Dermis blood vessel endothelial cell (primary cell): ENCODE measurements around the gene MPZL3. TPM values are rescaled to one million over a fixed set of nuclear protein-coding genes. Genes with fewer than 3 reads are reported as not detected.

Experiments used
- DNase-seq: peaks from one replicate; pipeline ENCODE4 v3.0.0; 2010
- total RNA-seq: library from RNA; depleted of rRNA; stranded (reverse); fragments of >200 nt; gene quantifications from 2 replicates; pipeline ENCODE4 v1.2.3, GENCODE V29; 2014

MPZL3 gene
- total RNA-seq, 1 donor from 2014 or later = 7.3 TPM

- DNase-seq = no peak
Observed at GRCh38 chr11:118231461-118231860, 20.7 kb downstream of the MPZL3 start.

- DNase-seq = no peak
Observed at GRCh38 chr11:118230088-118230487, 22.1 kb downstream of the MPZL3 start.

- no peak for DNase-seq
Observed at GRCh38 chr11:118229274-118229847, 22.8 kb downstream of the MPZL3 start.

DNA sequence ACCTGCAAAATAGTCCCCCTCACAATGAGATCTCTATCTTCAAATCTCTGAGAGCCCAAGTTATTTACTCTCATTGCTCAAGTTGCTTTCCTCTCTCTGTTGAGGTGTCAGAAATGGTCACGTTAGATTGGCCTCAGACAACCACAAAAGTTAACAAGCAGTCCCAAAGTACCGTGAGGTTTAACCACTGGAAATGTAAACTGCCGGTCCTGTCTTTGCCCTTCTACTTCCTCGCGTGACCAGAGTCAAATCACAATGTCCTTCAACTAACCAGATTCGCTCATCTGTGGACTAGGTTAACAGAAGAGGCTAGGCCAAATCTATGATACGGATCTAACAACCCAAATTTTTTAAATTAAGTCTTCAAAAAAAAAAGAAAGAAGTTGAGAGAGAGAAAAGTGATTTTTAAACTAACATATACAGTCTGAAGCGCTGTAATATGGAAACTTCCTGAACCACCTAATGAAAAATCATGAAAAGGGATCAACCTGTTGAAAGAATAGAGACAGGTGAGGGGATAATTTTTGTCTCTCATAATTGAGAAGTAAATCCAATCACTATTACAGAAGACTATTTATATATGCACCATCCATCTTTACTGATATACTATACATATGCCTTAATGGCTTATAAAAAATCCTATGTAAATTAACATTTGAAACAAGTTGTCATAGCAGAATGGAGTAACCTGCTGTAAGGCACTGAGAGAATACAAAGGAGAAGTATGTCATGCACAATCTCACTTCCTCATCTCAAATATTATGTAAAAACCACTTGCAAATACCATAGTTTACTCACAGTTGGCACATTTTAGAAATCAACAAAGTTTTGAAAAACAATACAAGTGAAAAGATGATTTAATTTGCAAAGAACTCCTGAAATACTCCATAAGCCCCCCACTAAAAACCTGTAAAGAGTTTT lies 24.0 kb downstream of the MPZL3 start:
- no peak for DNase-seq

- no peak for DNase-seq
Observed at GRCh38 chr11:118226781-118227180, 25.4 kb downstream of the MPZL3 start.

DNA sequence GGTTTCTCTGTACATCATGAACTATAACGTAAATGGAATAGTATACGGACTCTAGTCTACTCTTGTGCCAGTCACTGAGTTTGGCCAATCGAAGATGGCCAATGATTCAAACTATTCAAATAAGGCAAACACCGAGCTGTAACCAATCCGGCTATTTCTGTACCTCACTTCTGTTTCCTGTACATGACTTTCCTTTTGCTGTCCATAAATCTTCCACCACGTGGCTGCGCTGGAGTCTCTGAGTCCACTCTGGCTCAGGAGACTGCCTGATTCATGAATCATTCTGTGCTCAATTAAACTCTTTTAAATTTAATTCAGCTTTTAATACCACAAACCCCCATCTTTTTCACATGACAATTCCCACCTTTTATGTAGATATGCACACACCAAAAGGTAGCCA lies 25.9 kb downstream of the MPZL3 start:
- DNase-seq = peak; percentile 43

- no peak for DNase-seq
Observed at GRCh38 chr11:118224511-118225188, 27.5 kb downstream of the MPZL3 start, which contains the start of gene JAML. JAML (minus strand) TSS chr11:118225011; CDS start chr11:118214866, 10,145 bp downstream.

DNA sequence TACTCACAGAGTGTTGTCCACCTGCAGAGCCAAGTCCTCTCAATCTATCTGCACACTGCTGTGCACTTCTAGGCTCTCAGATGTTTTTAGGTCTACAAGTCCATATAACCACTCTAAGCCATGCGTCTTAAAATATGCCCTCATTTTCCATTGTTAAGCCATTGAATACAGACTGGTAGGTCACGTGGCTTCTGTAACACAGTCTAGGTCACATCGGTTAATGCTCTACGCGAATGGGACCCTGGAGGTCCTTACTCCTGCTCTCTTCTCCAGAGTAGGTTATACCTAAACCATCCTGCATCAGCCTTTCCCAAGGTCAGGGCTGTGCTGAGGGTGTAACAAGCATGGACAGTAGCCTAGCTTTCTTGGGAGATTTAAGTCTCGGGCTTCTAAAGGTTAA lies 28.2 kb downstream of the MPZL3 start:
- no peak for DNase-seq

DNA sequence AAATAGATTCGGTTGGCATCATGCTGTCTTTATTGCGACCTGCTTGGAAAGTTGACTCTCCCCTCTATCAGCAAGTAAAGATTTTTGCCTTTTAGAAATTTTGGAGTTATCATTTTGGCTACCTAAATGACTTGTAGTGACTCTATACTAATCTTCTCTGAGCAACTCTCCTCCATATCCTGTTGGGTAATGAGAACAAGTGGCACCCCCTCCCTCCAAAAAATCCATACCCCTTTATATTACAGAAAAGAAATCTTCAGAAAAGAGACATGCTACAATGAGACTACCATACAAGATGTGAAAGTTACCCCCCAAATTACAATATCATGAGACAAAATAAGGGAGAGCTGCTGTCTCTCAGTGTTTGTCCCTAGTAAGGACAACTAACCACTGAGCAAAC lies 28.6 kb downstream of the MPZL3 start:
- DNase-seq = no peak

GRCh38 chr11:118222437-118222836 lies 29.7 kb downstream of the MPZL3 start:
- no peak for DNase-seq

- no peak for DNase-seq
Observed at GRCh38 chr11:118221419-118221818, 30.7 kb downstream of the MPZL3 start.

DNA sequence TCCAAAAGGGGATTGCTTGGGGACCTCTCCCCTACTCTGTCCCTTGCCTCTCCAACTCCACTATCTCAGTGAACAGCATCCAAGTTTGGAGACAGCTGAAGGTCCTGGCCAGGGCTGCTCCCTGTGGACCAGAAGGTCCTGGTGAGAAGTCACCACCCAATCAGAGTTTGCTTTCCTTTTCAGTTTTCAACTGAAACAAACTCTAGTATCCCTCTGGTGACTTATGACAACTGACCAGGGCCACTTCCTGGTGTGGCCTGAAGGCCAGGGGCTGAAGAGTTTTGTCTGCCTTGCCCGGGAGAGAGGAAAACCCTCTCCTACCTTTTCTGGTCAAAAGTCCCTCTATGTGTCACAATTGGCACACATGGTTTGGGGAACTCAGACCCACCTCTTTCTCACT lies 32.4 kb downstream of the MPZL3 start:
- DNase-seq = no peak

DNA sequence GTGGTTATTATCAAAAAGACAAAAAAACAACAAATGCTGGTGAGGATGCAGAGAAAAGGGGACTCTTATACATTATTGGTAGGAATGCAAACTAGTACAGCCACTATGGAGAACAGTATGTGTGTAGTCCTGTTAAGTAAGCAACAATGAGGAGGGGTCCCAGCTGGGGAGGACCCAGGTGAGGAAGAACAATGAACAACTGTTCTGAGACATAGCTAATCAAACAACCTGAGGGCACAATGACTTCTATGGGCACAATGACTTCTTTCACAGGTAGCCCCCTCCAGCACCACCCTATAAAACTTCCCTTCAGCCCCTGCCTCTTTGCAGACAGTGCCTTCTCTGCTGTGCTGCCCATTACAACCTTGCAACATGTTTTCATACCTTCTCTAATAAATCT lies 32.9 kb downstream of the MPZL3 start:
- no peak for DNase-seq

DNA sequence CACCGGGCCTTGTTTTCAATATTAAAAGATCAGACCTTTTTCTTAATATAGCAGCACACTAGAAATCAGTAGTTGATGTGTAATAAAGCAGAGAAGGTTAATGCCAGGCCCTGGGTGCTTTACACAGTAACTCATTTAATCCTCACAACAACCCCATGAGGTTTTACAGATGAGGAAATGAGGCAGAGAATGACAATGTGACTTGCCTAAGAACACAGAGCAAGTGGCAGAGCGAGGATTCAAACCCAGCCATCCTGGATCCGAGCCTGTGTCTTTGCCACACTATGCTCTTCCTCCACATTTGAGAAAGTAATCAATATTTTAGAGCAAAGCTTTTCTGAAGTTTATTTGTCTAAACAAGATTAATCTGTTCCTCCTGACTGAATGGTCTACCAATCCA lies 34.6 kb downstream of the MPZL3 start:
- DNase-seq = no peak

GRCh38 chr11:118216621-118217481 lies 35.3 kb downstream of the MPZL3 start:
- DNase-seq = peak; percentile 57

GRCh38 chr11:118215765-118216164 lies 36.4 kb downstream of the MPZL3 start:
- DNase-seq = no peak

DNA sequence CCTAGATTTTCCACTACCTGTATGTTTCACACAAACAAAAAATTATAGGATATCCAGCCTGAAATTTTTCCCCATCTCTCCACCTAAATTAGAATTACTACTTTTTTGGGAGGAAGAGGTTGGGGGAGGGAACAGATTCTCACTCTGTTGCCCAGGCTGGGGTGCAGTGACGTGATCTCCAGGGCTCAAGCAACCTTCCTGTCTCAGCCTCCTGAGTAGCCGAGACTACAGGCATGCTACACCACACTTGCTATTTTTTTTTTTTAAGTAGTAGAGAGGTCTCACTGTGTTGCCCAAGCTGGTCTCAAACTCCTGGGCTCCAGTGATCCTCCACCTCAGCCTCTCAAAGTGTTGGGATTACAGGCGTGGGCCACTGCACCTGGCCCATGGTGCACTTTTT lies 36.9 kb downstream of the MPZL3 start:
- no peak for DNase-seq

DNA sequence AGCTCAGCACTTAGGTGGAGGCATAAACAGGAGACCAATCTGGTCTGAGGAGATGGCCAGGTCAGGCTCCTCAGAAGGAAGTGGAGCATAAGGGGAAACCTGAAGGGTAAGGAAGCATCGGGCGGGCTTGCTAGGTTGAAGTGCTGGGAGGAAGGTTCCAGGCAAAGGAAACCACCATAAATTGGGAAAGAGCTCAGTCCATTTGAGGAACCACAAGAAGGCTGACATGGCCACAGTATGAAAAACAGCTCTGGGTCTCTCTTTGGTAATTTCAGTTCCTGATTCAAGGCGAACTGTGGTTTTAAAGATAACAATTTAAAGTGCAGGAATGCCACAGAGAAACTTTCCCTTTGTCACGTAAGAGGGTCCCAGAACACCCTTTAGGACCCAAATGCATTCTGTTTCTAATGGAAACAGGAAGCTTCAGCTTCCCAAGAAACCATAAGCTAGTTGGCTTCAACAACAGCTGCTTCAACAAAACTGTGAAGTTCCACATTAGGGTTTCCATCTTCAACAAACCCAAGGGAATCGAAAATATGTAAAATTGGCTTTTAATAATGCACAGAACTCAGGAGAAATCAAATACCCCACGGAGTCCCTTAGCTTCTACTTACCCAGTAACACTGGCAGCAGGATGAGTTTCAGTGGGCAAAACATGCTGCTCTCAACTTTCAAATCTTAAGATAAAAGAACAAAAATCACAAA lies 37.8 kb downstream of the MPZL3 start:
- no peak for DNase-seq

DNA sequence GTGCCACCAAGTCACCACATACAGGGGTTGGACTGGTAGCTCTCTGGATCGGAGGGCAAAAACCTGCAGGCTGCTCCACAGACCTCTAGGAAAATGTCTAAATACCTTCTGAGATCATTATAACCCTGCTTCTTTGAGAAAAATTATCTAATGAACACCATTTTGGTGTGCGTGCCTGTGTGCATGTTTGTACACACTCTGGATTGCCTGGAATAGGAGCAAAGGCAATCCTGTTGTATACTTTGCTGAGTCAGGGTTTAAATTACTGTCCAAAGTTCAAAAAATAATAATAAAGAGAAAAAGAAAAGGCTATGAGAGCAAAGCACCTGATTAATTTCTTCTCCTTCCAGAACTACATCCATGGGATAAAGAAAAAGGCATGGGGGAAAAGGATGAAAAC lies 38.4 kb downstream of the MPZL3 start:
- DNase-seq = no peak

- no peak for DNase-seq
Observed at GRCh38 chr11:118213201-118213600, 39.0 kb downstream of the MPZL3 start.

DNA sequence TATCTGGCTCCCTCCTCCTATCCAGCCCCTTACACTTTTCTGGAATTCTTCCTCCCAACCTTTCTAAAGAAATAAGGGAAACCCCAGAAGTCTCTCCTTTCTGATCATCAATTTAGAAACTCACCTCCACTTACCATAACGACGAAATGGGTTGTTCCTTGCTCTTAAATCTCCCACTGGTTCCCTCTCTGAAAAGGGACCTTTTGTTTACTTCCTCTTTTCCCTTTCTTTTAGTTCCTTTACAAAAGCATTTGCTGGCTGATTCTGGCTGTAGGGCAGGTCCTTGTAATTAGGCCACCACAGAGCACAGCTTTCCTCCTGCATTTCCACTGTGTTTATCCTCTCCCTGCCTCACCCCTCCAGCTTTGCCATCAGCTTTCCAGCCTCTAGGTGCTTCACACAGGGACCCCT lies 39.4 kb downstream of the MPZL3 start:
- DNase-seq = no peak
